ENCODE measurements around the gene DACT1.

The DACT1 gene

GRCh38 chr14:58635091-58635830 lies 2.5 kb upstream of the DACT1 start:
- no peak for DNase-seq (ENCODE audit: low read depth, low spot score)
- no peak overlapping the region for H3K27ac ChIP-seq

GRCh38 chr14:58636129-58636528 lies 1.6 kb upstream of the DACT1 start:
- H3K27ac ChIP-seq: no peak overlapping the region
- no peak for DNase-seq (ENCODE audit: low read depth, low spot score)

- peak; percentile 54 for DNase-seq (ENCODE audit: low read depth, low spot score)
- H3K27ac ChIP-seq: peak overlapping the region; percentile 86
Observed at GRCh38 chr14:58637040-58637390, 747 bp upstream of the DACT1 start.

DNA sequence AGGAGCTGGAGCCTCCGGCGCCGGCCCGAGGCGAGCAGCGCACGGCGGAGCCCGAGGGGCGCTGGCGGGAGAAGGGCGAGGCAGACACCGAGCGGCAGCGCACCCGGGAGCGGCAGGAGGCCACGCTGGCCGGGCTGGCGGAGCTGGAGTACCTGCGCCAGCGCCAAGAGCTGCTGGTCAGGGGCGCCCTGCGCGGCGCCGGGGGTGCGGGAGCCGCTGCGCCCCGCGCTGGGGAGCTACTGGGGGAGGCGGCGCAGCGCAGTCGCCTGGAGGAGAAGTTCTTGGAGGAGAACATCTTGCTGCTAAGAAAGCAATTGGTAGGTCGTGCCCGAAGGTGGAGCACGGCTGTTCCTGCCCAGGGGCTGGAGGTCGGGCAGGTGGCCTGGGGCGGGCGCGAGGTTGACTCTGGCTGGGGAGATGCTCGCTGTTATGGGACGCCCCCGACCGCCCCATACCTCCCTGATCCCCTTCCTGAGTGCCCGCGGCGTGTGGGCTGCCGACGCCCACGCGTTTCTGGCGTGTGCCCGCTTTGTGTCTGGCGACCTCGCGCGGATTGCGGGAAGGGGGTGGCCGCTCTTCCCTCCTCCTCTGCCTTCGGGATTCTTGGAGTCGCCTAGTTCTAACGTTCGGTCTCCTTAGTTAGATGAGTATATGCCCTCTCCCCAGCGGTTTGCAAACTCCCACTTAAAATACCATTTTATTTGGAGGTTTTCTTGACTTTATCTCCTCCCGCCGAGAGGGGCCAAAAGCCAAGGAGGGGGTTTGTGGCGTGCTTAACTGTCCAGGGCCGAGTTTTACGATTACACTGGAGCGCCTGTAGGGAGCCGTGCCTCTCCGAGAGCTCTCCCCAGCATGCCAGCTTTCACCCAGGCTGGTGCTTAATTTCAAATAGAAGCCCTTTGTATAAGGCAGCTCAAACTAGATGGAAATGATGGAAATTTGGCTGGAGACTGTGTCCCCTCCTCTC lies 752 bp downstream of the DACT1 start:
- H3K27ac ChIP-seq: peak overlapping the region; percentile 86
- DNase-seq (ENCODE audit: low read depth, low spot score): no peak

GRCh38 chr14:58639198-58639565 lies 1.4 kb downstream of the DACT1 start:
- DNase-seq (ENCODE audit: low read depth, low spot score): no peak
- H3K27ac ChIP-seq: no peak overlapping the region

- H3K27ac ChIP-seq: no peak overlapping the region
- DNase-seq (ENCODE audit: low read depth, low spot score): no peak
Observed at GRCh38 chr14:58639842-58640484, 2.2 kb downstream of the DACT1 start.

GRCh38 chr14:58640959-58641358 lies 3.2 kb downstream of the DACT1 start:
- DNase-seq (ENCODE audit: low read depth, low spot score): no peak
- no peak overlapping the region for H3K27ac ChIP-seq

DNA sequence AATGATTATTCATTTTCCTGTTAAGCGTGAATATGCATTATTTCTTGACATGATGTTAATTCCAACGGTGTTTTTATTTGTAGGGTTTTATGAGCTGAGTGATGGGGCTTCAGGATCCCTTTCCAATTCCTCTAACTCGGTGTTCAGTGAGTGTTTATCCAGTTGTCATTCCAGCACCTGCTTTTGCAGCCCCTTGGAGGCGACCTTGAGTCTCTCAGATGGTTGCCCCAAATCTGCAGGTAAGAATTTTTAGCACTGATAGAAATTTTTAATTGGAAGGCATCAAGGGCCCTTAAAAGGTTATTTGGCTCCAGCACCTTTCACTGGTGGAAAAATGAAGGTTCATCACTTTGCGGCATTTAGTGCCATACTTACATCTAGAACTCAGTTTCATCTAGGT lies 3.7 kb downstream of the DACT1 start:
- no peak overlapping the region for H3K27ac ChIP-seq
- no peak for DNase-seq (ENCODE audit: low read depth, low spot score)

DNA sequence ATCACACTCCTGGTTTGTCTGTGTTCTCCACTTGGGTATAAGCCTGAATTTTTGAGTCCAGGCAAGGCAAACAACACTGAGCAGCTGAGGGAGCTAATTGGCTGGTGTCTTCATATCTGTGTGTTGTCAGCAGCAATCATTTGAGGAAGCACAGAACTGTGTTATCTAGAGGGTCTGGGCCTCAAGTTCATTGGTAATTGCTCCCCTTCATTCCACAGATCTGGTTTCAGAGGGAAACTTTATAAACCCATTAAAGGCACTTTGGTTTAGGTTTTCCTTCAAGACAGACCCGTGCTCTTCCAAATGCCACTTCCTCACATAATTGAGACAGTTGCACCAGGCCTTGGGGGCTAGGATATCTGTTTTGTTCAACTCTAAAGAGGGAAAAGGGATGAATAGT lies 5.6 kb downstream of the DACT1 start:
- DNase-seq (ENCODE audit: low read depth, low spot score): no peak
- H3K27ac ChIP-seq: no peak overlapping the region

- no peak for DNase-seq (ENCODE audit: low read depth, low spot score)
- no peak overlapping the region for H3K27ac ChIP-seq
Observed at GRCh38 chr14:58645641-58646040, 7.9 kb downstream of the DACT1 start.

DNA sequence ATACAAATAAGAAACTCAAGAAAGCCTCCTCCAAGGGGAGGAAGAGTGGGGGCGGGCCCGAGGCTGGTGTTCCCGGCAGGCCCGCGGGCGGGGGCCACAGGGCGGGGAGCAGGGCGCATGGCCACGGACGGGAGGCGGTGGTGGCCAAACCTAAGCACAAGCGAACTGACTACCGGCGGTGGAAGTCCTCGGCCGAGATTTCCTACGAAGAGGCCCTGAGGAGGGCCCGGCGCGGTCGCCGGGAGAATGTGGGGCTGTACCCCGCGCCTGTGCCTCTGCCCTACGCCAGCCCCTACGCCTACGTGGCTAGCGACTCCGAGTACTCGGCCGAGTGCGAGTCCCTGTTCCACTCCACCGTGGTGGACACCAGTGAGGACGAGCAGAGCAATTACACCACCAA lies 8.7 kb downstream of the DACT1 start:
- no peak for DNase-seq (ENCODE audit: low read depth, low spot score)
- H3K27ac ChIP-seq: no peak overlapping the region

- DNase-seq (ENCODE audit: low read depth, low spot score): no peak
- no peak overlapping the region for H3K27ac ChIP-seq
Observed at GRCh38 chr14:58647777-58648176, 10.0 kb downstream of the DACT1 start.

DNA sequence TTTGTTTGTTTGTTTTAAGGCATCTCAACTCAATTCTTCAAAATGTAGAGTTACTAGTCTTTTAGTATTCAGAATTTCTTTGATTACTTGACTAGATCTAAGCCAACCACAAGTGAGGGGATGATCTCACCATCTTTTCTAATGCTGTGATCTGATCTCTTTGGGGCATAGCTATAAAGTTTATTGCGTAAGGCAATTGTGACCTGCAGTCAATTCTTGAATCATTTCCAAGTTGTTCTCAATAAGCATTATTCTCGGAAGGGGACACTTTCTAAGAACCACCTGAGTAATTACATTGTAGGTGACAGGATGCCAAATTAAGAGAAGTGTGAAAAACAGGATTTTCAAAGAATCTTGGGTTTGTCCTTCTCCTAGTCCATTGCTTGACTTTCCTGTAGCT lies 13.1 kb downstream of the DACT1 start:
- H3K27ac ChIP-seq: no peak overlapping the region

DNA sequence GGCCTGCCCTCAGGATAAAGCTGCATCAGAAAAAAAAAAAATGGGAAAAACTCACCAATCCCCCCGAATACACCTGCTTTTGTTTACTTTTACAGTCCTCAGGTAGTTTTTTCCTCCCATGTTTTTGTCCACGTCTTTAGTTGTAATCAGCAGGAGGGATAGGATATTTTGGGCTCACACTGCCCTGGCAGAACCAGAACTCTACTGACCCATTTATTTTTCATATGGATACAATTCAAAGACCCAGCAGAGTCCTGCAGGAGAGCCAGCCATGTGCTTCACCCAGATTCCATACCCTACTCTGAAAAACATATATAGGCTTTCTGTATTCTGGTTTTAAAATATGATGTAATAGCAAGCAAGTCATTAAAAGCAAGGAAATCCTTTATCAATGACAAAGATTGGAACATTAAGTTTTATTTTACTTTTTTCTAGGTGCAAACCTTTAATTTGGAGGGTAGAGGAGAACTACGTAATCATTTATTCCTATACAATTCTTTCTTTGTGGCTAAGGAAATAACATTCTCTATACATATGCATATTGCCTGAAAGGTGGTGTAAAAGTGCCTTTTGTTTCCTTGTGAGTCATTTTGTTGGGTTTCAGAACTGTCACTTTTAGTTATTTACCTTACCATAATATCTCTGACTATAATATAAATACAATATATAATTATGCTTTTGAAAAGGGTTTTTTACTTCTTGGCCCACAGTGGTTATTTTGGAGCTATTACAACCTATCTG lies 19.1 kb downstream of the DACT1 start:
- DNase-seq (ENCODE audit: low read depth, low spot score): no peak
- H3K27ac ChIP-seq: no peak overlapping the region

More for the DNA sequence above, 13.1 kb downstream of the DACT1 start:
- DNase-seq (ENCODE audit: low read depth, low spot score): no peak

GRCh38 chr14:58659061-58659460 lies 21.3 kb downstream of the DACT1 start:
- DNase-seq (ENCODE audit: low read depth, low spot score): no peak
- no peak overlapping the region for H3K27ac ChIP-seq

DNA sequence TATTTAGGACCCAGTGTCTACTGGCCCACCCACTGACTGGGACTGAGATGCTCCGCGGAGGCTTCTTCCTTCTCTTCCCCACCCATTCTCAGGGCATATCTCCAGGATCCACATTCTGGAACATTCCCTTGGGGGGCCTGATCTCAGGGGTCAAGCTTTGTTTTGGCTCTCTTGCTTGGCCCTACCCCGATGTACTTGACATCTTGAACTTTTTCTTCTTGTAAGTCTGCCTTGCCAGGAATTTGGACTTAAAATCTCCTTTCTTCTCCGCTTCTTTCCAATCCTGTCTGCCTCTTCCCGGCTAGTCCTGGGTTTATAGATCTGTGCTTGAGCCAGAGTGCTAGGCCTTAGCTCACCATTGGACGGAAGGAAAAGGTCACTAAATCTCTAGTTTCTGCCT lies 22.1 kb downstream of the DACT1 start:
- no peak for DNase-seq (ENCODE audit: low read depth, low spot score)

GRCh38 chr14:58660407-58660806 lies 22.6 kb downstream of the DACT1 start:
- DNase-seq (ENCODE audit: low read depth, low spot score): no peak

More for the DNA sequence above, 22.1 kb downstream of the DACT1 start:
- H3K27ac ChIP-seq: no peak overlapping the region

DNA sequence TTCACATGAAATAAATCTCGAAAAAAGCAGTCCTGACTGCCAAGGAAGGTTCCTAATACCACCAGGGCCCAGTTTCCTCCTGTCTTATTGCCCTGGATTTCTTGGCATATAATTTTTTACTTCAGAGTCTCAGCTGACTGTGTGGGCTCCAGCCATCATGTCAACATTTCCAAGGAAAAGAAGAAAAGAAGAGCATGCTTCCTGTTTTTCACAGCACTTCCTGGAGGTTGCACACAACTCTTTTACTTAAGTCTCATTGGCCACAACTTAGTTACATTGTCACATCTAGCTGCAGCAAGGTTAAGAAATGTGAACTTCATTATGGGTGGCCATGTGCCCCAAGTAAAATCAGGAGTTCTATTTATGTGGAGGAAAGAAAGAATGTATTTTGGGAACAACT lies 24.3 kb downstream of the DACT1 start:
- no peak for DNase-seq (ENCODE audit: low read depth, low spot score)
- no peak overlapping the region for H3K27ac ChIP-seq

More at GRCh38 chr14:58660407-58660806, 22.6 kb downstream of the DACT1 start:
- H3K27ac ChIP-seq: no peak overlapping the region

GRCh38 chr14:58662759-58663158 lies 25.0 kb downstream of the DACT1 start:
- H3K27ac ChIP-seq: no peak overlapping the region
- no peak for DNase-seq (ENCODE audit: low read depth, low spot score)

DNA sequence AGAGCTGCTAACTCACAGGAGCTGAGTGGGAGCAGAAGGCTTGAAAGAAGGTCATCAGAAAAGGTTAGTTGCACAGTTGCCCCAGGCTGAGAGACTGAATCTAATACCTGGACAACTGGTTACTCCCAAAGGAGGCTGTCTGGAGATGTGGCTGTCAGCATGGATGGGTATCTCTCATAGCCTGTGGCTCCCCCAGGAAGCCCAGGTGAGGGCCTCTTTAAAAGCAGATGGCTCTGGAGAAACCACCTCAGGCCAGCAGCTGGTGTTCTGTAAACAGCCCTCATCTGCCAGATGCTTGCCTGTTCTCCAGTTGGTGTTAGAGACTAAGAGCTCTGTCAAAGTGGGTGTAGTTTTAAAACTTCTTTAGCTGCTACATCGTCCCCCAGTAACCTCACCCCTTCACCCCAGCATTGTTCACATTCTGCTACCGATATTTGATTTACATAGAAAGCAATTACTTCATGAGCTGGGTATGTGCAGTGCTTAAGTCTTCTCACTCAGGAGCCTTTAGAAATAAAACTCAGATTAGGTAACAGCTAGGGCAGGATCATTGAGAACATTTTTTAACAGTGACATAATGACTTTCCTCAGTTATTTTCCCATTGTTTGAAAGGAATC lies 25.8 kb downstream of the DACT1 start:
- DNase-seq (ENCODE audit: low read depth, low spot score): no peak
- H3K27ac ChIP-seq: peak overlapping the region; percentile 32
